KBM-7 (cell line): ENCODE measurements around the gene CMTM8.

Experiments used
- DNase-seq: peaks from one replicate; pipeline ENCODE4 v3.0.0-alpha.2; 2015
- in situ Hi-C: fragments of 300-500 bp; cut with MboI; formaldehyde crosslinking; loops from 2 replicates; pipeline ENCODE4 v1.14.3; 2020; ENCODE audit warnings: low sequenced_read_pairs, low pct_unique_long_range_greater_than_20kb, mixed read lengths

Gene CMTM8

GRCh38 chr3:32302601-32303398 is 64.3 kb downstream of the CMTM8 start:
- no peak for DNase-seq
- in situ Hi-C loops: no loop called here

GRCh38 chr3:32303399-32303747 is 64.9 kb downstream of the CMTM8 start:
- in situ Hi-C loops: no loop called here
- no peak for DNase-seq

- in situ Hi-C loops: no loop called here
- no peak for DNase-seq
Measured at GRCh38 chr3:32303977-32304881, 65.7 kb downstream of the CMTM8 start.

- DNase-seq: no peak
- in situ Hi-C loops: no loop called here
Measured at GRCh38 chr3:32305361-32305876, 66.9 kb downstream of the CMTM8 start.

GRCh38 chr3:32306072-32306471 is 67.6 kb downstream of the CMTM8 start:
- DNase-seq: no peak
- in situ Hi-C loops: no loop called here

GRCh38 chr3:32307591-32307990 is 69.1 kb downstream of the CMTM8 start:
- no peak for DNase-seq

GRCh38 chr3:32308378-32308777 is 69.9 kb downstream of the CMTM8 start:
- in situ Hi-C loops: no loop called here
- no peak for DNase-seq

More at GRCh38 chr3:32307591-32307990, 69.1 kb downstream of the CMTM8 start:
- in situ Hi-C loops: no loop called here

GRCh38 chr3:32309654-32310242 is 71.3 kb downstream of the CMTM8 start:
- in situ Hi-C loops: no loop called here

GRCh38 chr3:32310336-32310735 is 71.9 kb downstream of the CMTM8 start:
- in situ Hi-C loops: no loop called here
- DNase-seq: no peak

More at GRCh38 chr3:32309654-32310242, 71.3 kb downstream of the CMTM8 start:
- peak; percentile 36 for DNase-seq

- DNase-seq: no peak
- in situ Hi-C loops: no loop called here
Measured at GRCh38 chr3:32310918-32311839, 72.7 kb downstream of the CMTM8 start.

- in situ Hi-C loops: no loop called here
- DNase-seq: no peak
Measured at GRCh38 chr3:32312251-32312650, 73.8 kb downstream of the CMTM8 start.

GRCh38 chr3:32313169-32313568 is 74.7 kb downstream of the CMTM8 start:
- no peak for DNase-seq
- in situ Hi-C loops: no loop called here

- no peak for DNase-seq
- in situ Hi-C loops: no loop called here
Measured at GRCh38 chr3:32313723-32314473, 75.4 kb downstream of the CMTM8 start.

- in situ Hi-C loops: no loop called here
- no peak for DNase-seq
Measured at GRCh38 chr3:32315441-32315840, 77.0 kb downstream of the CMTM8 start.

- DNase-seq: no peak
- in situ Hi-C loops: no loop called here
Measured at GRCh38 chr3:32316319-32316718, 77.8 kb downstream of the CMTM8 start.

GRCh38 chr3:32316976-32317375 is 78.5 kb downstream of the CMTM8 start:
- DNase-seq: no peak
- in situ Hi-C loops: no loop called here

GRCh38 chr3:32319607-32320006 is 81.1 kb downstream of the CMTM8 start:
- DNase-seq: no peak
- in situ Hi-C loops: no loop called here

- in situ Hi-C loops: no loop called here
- DNase-seq: no peak
Measured at GRCh38 chr3:32320080-32320479, 81.6 kb downstream of the CMTM8 start.
